ENCODE data around the gene TH.

DNA sequence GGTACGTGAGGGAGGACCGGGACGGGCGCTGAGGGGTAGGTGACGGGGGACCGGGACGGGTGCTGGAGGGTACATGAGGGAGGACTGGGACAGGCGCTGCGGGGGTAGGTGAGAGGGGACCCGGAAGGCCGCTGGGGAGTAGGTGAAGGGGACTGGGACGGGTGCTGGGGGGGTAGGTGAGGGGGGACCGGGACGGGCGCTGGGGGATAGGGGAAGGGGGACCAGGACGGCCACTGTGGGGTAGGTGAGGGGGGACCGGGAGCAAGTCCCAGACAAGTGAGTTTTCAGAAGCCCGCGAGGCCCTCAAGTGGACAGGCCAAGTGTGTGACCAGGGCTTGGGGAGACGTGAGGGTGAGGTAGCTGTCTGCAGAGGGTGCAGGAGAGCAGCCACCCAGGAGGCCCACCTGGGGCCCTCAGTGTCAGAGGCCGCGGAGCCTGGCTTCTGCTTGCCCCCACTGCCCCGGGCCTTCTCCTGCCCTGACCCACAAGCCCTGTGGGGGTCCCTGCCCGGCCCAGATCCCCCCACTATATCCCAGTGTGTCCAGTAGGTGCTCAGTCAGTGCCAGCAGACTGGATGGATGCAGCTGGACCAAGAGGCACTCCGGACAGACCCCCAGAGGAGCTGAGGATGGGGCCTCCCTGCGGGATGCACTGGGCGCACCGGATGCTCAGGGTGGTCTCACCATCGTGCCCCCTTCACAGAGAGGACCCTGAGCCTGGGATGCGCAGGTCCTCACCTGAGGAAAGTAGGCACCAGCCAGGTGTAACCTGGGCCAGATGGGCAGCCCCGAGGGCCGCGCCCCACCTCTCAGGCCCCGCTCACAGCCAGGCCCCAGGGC lies 44.2 kb upstream of the TH start:
- TF ChIP-seq, protein P1, sequence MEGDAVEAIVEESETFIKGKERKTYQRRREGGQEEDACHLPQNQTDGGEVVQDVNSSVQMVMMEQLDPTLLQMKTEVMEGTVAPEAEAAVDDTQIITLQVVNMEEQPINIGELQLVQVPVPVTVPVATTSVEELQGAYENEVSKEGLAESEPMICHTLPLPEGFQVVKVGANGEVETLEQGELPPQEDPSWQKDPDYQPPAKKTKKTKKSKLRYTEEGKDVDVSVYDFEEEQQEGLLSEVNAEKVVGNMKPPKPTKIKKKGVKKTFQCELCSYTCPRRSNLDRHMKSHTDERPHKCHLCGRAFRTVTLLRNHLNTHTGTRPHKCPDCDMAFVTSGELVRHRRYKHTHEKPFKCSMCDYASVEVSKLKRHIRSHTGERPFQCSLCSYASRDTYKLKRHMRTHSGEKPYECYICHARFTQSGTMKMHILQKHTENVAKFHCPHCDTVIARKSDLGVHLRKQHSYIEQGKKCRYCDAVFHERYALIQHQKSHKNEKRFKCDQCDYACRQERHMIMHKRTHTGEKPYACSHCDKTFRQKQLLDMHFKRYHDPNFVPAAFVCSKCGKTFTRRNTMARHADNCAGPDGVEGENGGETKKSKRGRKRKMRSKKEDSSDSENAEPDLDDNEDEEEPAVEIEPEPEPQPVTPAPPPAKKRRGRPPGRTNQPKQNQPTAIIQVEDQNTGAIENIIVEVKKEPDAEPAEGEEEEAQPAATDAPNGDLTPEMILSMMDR (IDR thresholded peaks at IDR 0.05), result no peak
- no peak for TF ChIP-seq POLR2A (IDR thresholded peaks at IDR 0.05; ENCODE audit: low read depth)
- no peak for TF ChIP-seq POLR2AphosphoS5 (IDR thresholded peaks at IDR 0.05)
- no peak for TF ChIP-seq EP300 (IDR thresholded peaks at IDR 0.05)
